Large intestine (tissue), 3 donors: ENCODE results near the gene IL22RA1. TPM values are rescaled to one million over a fixed set of nuclear protein-coding genes. Genes with fewer than 3 reads are reported as not detected.

Experiments used
- DNase-seq, 2 donors: peaks; one replicate each; pipeline versions ENCODE4 v3.0.0 to v3.0.0-alpha.2; 2013
- H3K27ac ChIP-seq: one replicate; pipeline ENCODE4 v1.5.1; 2013; ENCODE audit warnings: low read length
- H3K27me3 ChIP-seq: 2 replicates; pipeline ENCODE4 v1.6.1; 2013; ENCODE audit warnings: low read length; ENCODE audit not compliant: control insufficient read depth, insufficient read depth
- H3K36me3 ChIP-seq: 2 replicates; pipeline ENCODE4 v1.6.1; 2013; ENCODE audit warnings: low read length; ENCODE audit not compliant: control insufficient read depth, insufficient read depth
- H3K4me1 ChIP-seq: one replicate; pipeline ENCODE4 v1.6.1; 2013; ENCODE audit warnings: low read length; ENCODE audit not compliant: control insufficient read depth, insufficient read depth
- H3K4me3 ChIP-seq: one replicate; pipeline ENCODE4 v1.5.1; 2013; ENCODE audit warnings: low read length
- H3K9me3 ChIP-seq: one replicate; pipeline ENCODE4 v1.6.1; 2013; ENCODE audit warnings: mild to moderate bottlenecking, low read depth, low read length, moderate library complexity; ENCODE audit not compliant: control insufficient read depth
- WGBS: methylation state at CpG from one replicate; pipeline ENCODE4 v1.1.5; 2013; ENCODE audit warnings: low lambda C conversion rate; ENCODE audit not compliant: insufficient coverage; 5-methylcytosine and 5-hydroxymethylcytosine counted together
- polyA plus RNA-seq: library from polyadenylated mRNA; unstranded; fragments of 120-200 nt; gene quantifications from one replicate; pipeline ENCODE4 v1.2.1, GENCODE V29; 2013

IL22RA1 gene
- polyA plus RNA-seq, 1 donor, result 100 TPM

DNA sequence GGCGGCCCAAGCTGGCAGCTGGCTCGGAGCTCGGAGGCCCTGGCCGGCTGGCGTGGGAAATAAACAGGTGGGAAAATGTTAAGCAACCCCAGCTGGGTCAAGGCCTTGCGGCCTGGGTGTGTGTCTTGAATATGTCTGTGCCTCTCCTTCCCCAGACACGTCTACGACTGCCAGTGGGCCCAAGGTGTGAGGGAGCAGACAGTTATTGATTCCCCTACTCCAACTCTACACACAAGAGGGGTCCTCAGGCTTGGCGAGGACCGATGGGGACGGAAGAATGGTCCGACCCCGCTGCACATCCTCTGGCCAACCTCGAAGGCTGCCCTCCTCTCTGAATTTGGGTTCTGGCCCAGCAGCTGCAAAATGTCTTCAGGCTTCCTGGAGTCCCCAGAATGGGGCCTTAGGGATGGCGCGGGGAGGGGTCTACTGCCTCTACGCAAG lies 2.2 kb downstream of the IL22RA1 start:
- Histone ChIP-seq H3K4me1 (peaks cover 44% of the 10 kb centered on the region), H3K27me3 (no peaks in the 10 kb centered on the region), H3K27ac (peak overlapping the region; percentile 95), H3K36me3 (peaks cover 36% of the 10 kb centered on the region), H3K4me3 (peak overlapping the region; percentile 85), H3K9me3 (no peaks in the 10 kb centered on the region)
- 100% methylated on average over 1 of the region's 17 CpGs for WGBS
- no peak for DNase-seq

- Histone ChIP-seq H3K36me3 (peaks cover 40% of the 10 kb centered on the region), H3K27me3 (no peaks in the 10 kb centered on the region), H3K4me3 (no peak overlapping the region), H3K27ac (no peak overlapping the region), H3K4me1 (peaks cover 44% of the 10 kb centered on the region), H3K9me3 (no peaks in the 10 kb centered on the region)
- DNase-seq, result no peak
- WGBS, result 100% methylated on average over 1 of the region's 11 CpGs
Observed at GRCh38 chr1:24139841-24140425, 3.0 kb downstream of the IL22RA1 start.

DNA sequence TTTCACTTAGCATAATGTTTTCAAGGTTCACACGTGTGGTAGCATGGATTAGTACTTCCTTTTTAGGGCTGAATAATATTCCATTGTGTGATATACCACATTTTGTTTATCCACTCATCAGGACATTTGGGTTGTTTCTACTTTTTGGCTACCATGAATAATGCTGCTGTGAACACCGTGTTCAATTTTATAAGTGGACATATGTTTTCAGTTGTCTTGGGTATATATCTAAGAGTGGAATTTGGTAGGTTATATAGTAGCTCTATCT lies 3.8 kb downstream of the IL22RA1 start:
- no peak for DNase-seq
- WGBS, result no CpG with 5 or more reads among the region's 2 CpGs
- Histone ChIP-seq H3K27ac (no peak overlapping the region), H3K36me3 (peaks cover 48% of the 10 kb centered on the region), H3K4me3 (no peak overlapping the region), H3K9me3 (no peaks in the 10 kb centered on the region), H3K27me3 (no peaks in the 10 kb centered on the region), H3K4me1 (peaks cover 37% of the 10 kb centered on the region)

DNA sequence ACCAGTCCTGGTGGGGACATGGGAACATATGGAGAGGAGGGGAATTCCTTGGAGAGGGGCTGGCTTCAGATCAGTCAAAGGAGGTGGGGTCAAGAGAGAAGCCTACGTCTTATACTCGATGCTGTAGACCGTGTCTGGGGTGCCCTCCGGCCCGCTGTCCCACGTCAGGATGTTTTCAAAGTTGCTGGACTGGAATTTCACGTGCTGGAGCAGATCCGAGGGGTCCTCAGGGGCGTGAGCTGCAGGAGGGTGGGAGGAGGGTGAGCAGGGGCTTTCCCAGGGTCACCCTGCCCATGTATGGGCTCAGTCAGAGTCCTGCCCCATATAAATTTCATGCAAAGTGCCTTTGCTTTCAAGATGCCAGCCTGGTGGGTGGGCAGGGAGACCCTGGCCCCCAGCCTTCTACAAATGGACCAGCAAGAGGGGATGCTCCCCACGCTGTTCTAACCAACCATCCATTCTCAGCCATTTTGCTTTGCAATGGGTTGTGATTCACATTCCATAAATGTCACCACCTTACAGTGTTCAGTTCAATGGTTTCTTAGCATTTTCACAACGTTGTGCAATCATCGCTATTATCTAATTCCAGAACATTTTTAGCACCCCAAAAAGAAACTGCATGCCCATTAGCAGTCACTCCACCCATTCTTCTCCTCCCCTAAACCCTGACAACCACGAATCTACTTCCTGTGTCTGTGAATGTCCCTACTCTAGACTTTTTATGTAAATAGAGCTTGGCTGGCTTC lies 4.3 kb downstream of the IL22RA1 start:
- Histone ChIP-seq H3K36me3 (peaks cover 53% of the 10 kb centered on the region), H3K27me3 (no peaks in the 10 kb centered on the region), H3K4me1 (peaks cover 32% of the 10 kb centered on the region), H3K27ac (no peak overlapping the region), H3K4me3 (no peak overlapping the region), H3K9me3 (no peaks in the 10 kb centered on the region)
- 72% methylated on average over 2 of the region's 13 CpGs for WGBS
- no peak for DNase-seq

- 64% methylated on average over 2 of the region's 15 CpGs for WGBS
- H3K36me3 ChIP-seq, result peaks cover 65% of the 10 kb centered on the region
- H3K4me3 ChIP-seq, result no peak overlapping the region
Observed at GRCh38 chr1:24136956-24137539, 5.9 kb downstream of the IL22RA1 start.

DNA sequence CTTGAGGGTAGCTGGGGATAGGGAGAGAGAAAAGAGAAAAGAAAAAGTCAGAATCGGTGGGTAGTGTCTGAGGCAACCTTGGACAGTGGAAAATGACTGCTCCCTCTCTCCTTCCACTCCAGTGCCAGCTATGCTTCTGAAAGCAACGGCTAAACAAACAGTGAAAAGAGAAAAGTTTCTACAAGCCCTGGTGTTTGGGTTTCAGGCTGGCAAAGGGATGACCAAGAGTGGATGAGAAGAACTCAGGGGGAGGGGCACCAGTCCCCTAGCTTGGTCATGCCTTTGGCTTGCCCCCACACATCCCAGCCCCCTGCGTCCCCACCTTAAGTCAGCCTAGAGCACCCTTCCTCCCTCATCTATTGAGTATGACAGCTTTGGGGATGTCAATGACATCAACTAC lies 8.6 kb downstream of the IL22RA1 start:
- DNase-seq, result no peak
- Histone ChIP-seq H3K4me3 (no peak overlapping the region), H3K27me3 (no peaks in the 10 kb centered on the region), H3K4me1 (peaks cover 13% of the 10 kb centered on the region), H3K27ac (no peak overlapping the region), H3K36me3 (peaks cover 79% of the 10 kb centered on the region), H3K9me3 (no peaks in the 10 kb centered on the region)
- 60% methylated on average over 1 of the region's 3 CpGs for WGBS

More at GRCh38 chr1:24136956-24137539, 5.9 kb downstream of the IL22RA1 start:
- no peak for DNase-seq
- peaks cover 28% of the 10 kb centered on the region for H3K4me1 ChIP-seq
- no peaks in the 10 kb centered on the region for H3K27me3 ChIP-seq
- no peaks in the 10 kb centered on the region for H3K9me3 ChIP-seq
- H3K27ac ChIP-seq, result no peak overlapping the region

DNA sequence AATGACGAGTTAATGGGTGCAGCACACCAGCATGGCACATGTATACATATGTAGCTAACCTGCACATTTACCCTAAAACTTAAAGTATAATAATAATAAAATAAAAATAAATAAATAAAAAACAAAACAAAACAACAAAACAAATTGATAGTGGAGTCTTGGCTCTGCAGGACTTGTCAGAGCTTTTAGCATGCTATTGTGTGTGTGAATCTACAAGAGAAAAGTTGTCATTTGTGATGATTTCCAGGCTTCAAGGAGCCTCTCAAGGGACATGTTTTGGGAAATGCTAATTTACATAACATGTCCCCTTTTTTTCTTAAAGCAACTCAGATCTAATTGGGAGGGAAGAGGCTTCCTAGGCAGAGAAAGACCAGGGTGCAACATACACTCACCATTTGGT lies 9.1 kb downstream of the IL22RA1 start:
- Histone ChIP-seq H3K27ac (no peak overlapping the region), H3K9me3 (no peaks in the 10 kb centered on the region), H3K27me3 (no peaks in the 10 kb centered on the region), H3K36me3 (peaks cover 83% of the 10 kb centered on the region), H3K4me3 (no peak overlapping the region), H3K4me1 (peaks cover 12% of the 10 kb centered on the region)
- no peak for DNase-seq
- 100% methylated on average over 1 of the region's 1 CpG for WGBS

- Histone ChIP-seq H3K27me3 (no peaks in the 10 kb centered on the region), H3K4me1 (no peaks in the 10 kb centered on the region), H3K27ac (no peak overlapping the region), H3K36me3 (peaks cover 76% of the 10 kb centered on the region), H3K4me3 (no peak overlapping the region), H3K9me3 (no peaks in the 10 kb centered on the region)
- no peak for DNase-seq
- no CpG with 5 or more reads among the region's 3 CpGs for WGBS
Observed at GRCh38 chr1:24130385-24130784, 12.6 kb downstream of the IL22RA1 start.

- no peaks in the 10 kb centered on the region for H3K9me3 ChIP-seq
- WGBS, result no CpG with 5 or more reads among the region's 7 CpGs
- no peak overlapping the region for H3K27ac ChIP-seq
- H3K27me3 ChIP-seq, result no peaks in the 10 kb centered on the region
- H3K4me3 ChIP-seq, result no peak overlapping the region
- no peaks in the 10 kb centered on the region for H3K4me1 ChIP-seq
- peaks cover 80% of the 10 kb centered on the region for H3K36me3 ChIP-seq
- peak in 1 of 2 donors; percentile 19 for DNase-seq
Observed at GRCh38 chr1:24127801-24128363, 15.1 kb downstream of the IL22RA1 start.

GRCh38 chr1:24127134-24127800 lies 15.7 kb downstream of the IL22RA1 start:
- Histone ChIP-seq H3K27ac (no peak overlapping the region), H3K4me1 (no peaks in the 10 kb centered on the region), H3K36me3 (peaks cover 77% of the 10 kb centered on the region), H3K9me3 (no peaks in the 10 kb centered on the region), H3K27me3 (no peaks in the 10 kb centered on the region), H3K4me3 (no peak overlapping the region)
- no peak for DNase-seq
- no CpG with 5 or more reads among the region's 3 CpGs for WGBS
